ENCODE data around the gene PRAF2. TPM values are rescaled to one million over a fixed set of nuclear protein-coding genes. Genes with fewer than 3 reads are reported as not detected.

The PRAF2 gene, protein sequence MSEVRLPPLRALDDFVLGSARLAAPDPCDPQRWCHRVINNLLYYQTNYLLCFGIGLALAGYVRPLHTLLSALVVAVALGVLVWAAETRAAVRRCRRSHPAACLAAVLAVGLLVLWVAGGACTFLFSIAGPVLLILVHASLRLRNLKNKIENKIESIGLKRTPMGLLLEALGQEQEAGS
- total RNA-seq (4.2 TPM), polyA plus RNA-seq (ENCODE audit: insufficient read depth in 1 of 8, insufficient read length in 8 of 8, low replicate concordance in 1 of 8) (10 to 100 TPM; 19.3 to 29.8 (median 23.0) TPM)
- long read RNA-seq, donor 1, transcript PRAF2-202 (3 exons, 1,334 nt): major isoform, 6 of 6 reads
- long read RNA-seq, donor 1, partial matches to known transcripts: 0 of 6 reads
- long read RNA-seq, donor 1, other reads (novel, unspliced or antisense): 0 of 6 reads
- long read RNA-seq, donor 2, partial matches to known transcripts: 0 of 2 reads
- long read RNA-seq, donor 2, other reads (novel, unspliced or antisense): 0 of 2 reads
- long read RNA-seq, donor 3, transcript PRAF2-202 (3 exons, 1,334 nt): major isoform, 13 of 13 reads
- long read RNA-seq, donor 3, partial matches to known transcripts: 0 of 13 reads
- long read RNA-seq, donor 3, other reads (novel, unspliced or antisense): 0 of 13 reads
- long read RNA-seq, donor 4, transcript PRAF2-202 (3 exons, 1,334 nt): major isoform, 12 of 18 reads
- long read RNA-seq, donor 4, partial matches to known transcripts: 6 of 18 reads
- long read RNA-seq, donor 4, other reads (novel, unspliced or antisense): 0 of 18 reads
- long read RNA-seq, donor 5, transcript PRAF2-202 (3 exons, 1,334 nt): major isoform, 23 of 25 reads
- long read RNA-seq, donor 5, partial matches to known transcripts: 0 of 25 reads
- long read RNA-seq, donor 5, other reads (novel, unspliced or antisense): 0 of 25 reads
- long read RNA-seq, donor 6, transcript PRAF2-202 (3 exons, 1,334 nt): major isoform, 9 of 14 reads
- long read RNA-seq, donor 6, partial matches to known transcripts: 5 of 14 reads
- long read RNA-seq, donor 6, other reads (novel, unspliced or antisense): 0 of 14 reads
- long read RNA-seq, donor 7, transcript PRAF2-202 (3 exons, 1,334 nt): major isoform, 13 of 13 reads
- long read RNA-seq, donor 7, partial matches to known transcripts: 0 of 13 reads
- long read RNA-seq, donor 7, other reads (novel, unspliced or antisense): 0 of 13 reads
- long read RNA-seq, donor 8, transcript PRAF2-202 (3 exons, 1,334 nt): major isoform, 17 of 23 reads
- long read RNA-seq, donor 8, partial matches to known transcripts: 5 of 23 reads
- long read RNA-seq, donor 8, other reads (novel, unspliced or antisense): 0 of 23 reads
- long read RNA-seq, donor 9, transcript PRAF2-202 (3 exons, 1,334 nt): major isoform, 9 of 15 reads
- long read RNA-seq, donor 9, partial matches to known transcripts: 6 of 15 reads
- long read RNA-seq, donor 9, other reads (novel, unspliced or antisense): 0 of 15 reads
- long read RNA-seq, donor 10, transcript PRAF2-202 (3 exons, 1,334 nt): major isoform, 13 of 27 reads
- long read RNA-seq, donor 10, partial matches to known transcripts: 12 of 27 reads
- long read RNA-seq, donor 10, other reads (novel, unspliced or antisense): 0 of 27 reads
- long read RNA-seq, donor 11, transcript PRAF2-202 (3 exons, 1,334 nt): major isoform, 6 of 6 reads
- long read RNA-seq, donor 11, partial matches to known transcripts: 0 of 6 reads
- long read RNA-seq, donor 11, other reads (novel, unspliced or antisense): 0 of 6 reads

DNA sequence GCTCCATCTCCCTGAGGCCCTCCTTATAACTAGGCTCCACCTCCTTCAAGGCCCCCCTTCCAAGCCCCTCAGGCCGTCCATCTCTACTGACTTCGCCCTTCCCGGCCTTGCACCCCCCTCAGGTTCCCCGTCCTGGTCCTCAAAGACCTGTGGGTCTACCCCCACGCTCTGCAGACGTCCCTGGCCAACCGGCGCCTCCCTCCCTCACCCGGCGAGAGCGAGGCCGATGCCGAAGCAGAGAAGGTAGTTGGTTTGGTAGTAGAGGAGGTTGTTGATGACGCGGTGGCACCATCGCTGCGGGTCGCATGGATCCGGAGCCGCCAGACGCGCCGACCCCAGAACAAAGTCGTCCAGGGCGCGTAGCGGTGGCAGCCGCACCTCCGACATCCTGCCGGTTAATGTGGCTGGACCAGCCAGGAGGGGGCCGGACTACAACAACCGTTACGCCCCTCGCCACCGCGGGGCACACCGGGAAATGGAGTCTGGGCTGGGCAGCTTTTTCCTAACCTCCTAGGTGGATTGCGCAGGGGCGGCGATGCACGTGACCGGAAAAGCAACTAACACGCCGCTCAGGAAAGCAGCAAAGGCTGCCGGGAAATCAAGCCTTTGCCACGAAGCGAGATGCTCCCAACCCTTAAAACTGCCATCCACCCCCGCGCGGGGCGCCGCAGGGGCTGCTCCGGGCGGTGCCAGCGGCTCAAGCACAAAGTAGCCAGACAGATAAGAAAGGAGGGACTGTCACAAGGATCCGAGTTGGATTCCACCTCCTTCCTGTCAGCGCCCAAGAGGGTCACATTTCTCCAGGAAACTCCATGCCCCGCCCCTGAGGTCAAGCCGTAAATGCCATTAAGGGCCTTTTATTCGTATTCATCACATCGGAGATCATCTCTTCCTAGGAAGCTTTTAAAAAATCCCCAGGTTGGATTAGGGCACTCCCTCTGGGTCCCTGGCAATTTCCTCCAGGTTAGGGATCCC is at the start of gene PRAF2:
Gene PRAF2 (minus strand): TSS at position 402 of the 975 bp plus-strand sequence. CDS start 15 bp downstream, at position 387.
- whole genome bisulfite sequencing (ENCODE audit: insufficient coverage): 37% methylated on average over 51 of the region's 61 CpGs
- peak; percentile 97 for DNase-seq

DNA sequence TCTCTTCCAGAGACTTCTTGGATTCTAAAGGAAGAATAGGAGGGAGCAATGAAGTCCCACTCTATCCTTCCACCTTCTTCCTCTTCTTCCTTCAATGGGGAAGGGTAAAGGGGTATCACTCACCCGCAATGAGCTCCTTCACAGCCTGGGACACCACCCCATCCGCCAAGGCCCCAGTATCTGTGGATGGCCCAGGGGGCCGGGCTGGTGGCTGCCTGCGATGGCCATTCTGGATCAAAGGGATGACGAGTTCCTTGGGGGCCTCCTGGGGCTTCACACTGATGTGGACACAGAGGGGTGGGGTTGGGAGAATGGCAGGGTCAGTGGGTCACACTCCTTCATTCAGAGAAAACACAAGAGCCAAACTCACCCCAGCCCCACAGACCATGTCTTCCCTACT is 48.7 kb upstream of the PRAF2 start:
- Histone ChIP-seq H3K4me1 (ENCODE audit: control insufficient read depth, insufficient read depth, low read length) (peaks cover 7% of the 10 kb centered on the region), H3K27ac (ENCODE audit: low read length) (no peak overlapping the region), H3K27me3 (ENCODE audit: control insufficient read depth, insufficient read depth, low read length) (no peaks in the 10 kb centered on the region), H3K36me3 (ENCODE audit: control insufficient read depth, insufficient read depth, low read length) (peaks cover 17% of the 10 kb centered on the region), H3K9me3 (replicated peaks; ENCODE audit: control insufficient read depth, low read depth, low read length) (no peaks in the 10 kb centered on the region), H3K4me3 (ENCODE audit: low read length) (peak overlapping the region; percentile 57)
- no CpG with 5 or more reads among the region's 5 CpGs for WGBS (ENCODE audit: insufficient coverage)
- DNase-seq: no peak

More for the DNA sequence above, at the start of gene PRAF2:
- Histone ChIP-seq H3K27me3 (ENCODE audit: control insufficient read depth, insufficient read depth, low read length) (no peaks in the 10 kb centered on the region), H3K27ac (ENCODE audit: low read length) (peak within 1 kb of the TSS; percentile 92), H3K4me3 (ENCODE audit: low read length) (peak within 1 kb of the TSS; percentile 60), H3K36me3 (ENCODE audit: control insufficient read depth, insufficient read depth, low read length) (peaks cover 20% of the 10 kb centered on the region), H3K4me1 (ENCODE audit: control insufficient read depth, insufficient read depth, low read length) (peaks cover 28% of the 10 kb centered on the region), H3K9me3 (replicated peaks; ENCODE audit: control insufficient read depth, low read depth, low read length) (no peaks in the 10 kb centered on the region)

- no peak for DNase-seq
- H3K27me3 ChIP-seq (ENCODE audit: control insufficient read depth, insufficient read depth, low read length): no peaks in the 10 kb centered on the region
- H3K36me3 ChIP-seq (ENCODE audit: control insufficient read depth, insufficient read depth, low read length): peaks cover 38% of the 10 kb centered on the region
- no peaks in the 10 kb centered on the region for H3K9me3 ChIP-seq (replicated peaks; ENCODE audit: control insufficient read depth, low read depth, low read length)
- H3K4me3 ChIP-seq (ENCODE audit: low read length): no peak overlapping the region
- 58% methylated on average over 1 of the region's 1 CpG for WGBS (ENCODE audit: insufficient coverage)
- H3K27ac ChIP-seq (ENCODE audit: low read length): no peak overlapping the region
- peaks cover 7% of the 10 kb centered on the region for H3K4me1 ChIP-seq (ENCODE audit: control insufficient read depth, insufficient read depth, low read length)
Observed at GRCh38 chrX:49120091-49120490, 46.3 kb upstream of the PRAF2 start.

DNA sequence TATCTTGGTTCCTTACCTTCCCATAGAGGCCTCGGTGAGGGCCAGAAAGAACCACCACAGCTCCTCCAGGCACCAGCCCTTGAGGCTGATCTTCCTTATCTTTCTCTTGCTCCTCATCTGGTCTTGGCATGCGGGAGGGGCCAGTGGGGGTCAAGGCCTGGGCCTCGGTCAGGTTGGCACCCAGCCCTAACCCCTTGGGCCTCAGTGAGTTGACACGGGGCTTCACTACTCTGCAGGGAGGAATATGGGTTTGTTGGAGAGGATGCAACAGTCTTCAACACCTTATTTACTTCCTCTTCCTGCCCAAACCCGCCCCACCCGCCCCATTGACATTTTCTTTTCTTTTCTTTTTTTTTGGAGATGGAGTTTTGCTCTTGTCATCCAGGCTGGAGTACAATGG is 43.8 kb upstream of the PRAF2 start:
- no peak overlapping the region for H3K27ac ChIP-seq (ENCODE audit: low read length)

DNA sequence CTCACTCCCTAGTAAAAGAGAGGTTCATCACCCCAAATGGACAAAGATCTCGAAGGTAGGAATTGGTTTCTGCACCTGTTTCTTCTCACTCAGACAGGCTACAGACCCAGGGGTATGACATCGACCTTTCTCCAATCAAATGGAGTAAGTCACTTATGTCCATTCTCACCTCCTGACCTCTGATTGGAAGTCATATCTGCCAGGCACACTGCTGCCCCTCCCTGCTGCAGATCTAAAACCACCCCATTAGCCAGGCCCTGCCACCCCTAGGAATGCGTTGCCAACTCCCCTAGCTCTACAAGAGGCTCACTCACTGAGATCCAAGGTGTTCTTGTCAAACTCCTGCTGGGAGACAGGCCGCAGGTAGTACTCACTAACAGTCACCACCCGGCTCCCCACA is 42.9 kb upstream of the PRAF2 start:
- H3K4me3 ChIP-seq (ENCODE audit: low read length): no peak overlapping the region
- H3K9me3 ChIP-seq (replicated peaks; ENCODE audit: control insufficient read depth, low read depth, low read length): no peaks in the 10 kb centered on the region
- no peak for DNase-seq
- no peaks in the 10 kb centered on the region for H3K4me1 ChIP-seq (ENCODE audit: control insufficient read depth, insufficient read depth, low read length)
- H3K27ac ChIP-seq (ENCODE audit: low read length): no peak overlapping the region
- no peaks in the 10 kb centered on the region for H3K27me3 ChIP-seq (ENCODE audit: control insufficient read depth, insufficient read depth, low read length)
- 65% methylated on average over 3 of the region's 5 CpGs for WGBS (ENCODE audit: insufficient coverage)
- peaks cover 56% of the 10 kb centered on the region for H3K36me3 ChIP-seq (ENCODE audit: control insufficient read depth, insufficient read depth, low read length)

More for the DNA sequence above, 43.8 kb upstream of the PRAF2 start:
- WGBS (ENCODE audit: insufficient coverage): 91% methylated on average over 1 of the region's 6 CpGs
- Histone ChIP-seq H3K9me3 (replicated peaks; ENCODE audit: control insufficient read depth, low read depth, low read length) (no peaks in the 10 kb centered on the region), H3K36me3 (ENCODE audit: control insufficient read depth, insufficient read depth, low read length) (peaks cover 48% of the 10 kb centered on the region), H3K27me3 (ENCODE audit: control insufficient read depth, insufficient read depth, low read length) (no peaks in the 10 kb centered on the region), H3K4me3 (ENCODE audit: low read length) (no peak overlapping the region), H3K4me1 (ENCODE audit: control insufficient read depth, insufficient read depth, low read length) (peaks cover 2% of the 10 kb centered on the region)
- no peak for DNase-seq

DNA sequence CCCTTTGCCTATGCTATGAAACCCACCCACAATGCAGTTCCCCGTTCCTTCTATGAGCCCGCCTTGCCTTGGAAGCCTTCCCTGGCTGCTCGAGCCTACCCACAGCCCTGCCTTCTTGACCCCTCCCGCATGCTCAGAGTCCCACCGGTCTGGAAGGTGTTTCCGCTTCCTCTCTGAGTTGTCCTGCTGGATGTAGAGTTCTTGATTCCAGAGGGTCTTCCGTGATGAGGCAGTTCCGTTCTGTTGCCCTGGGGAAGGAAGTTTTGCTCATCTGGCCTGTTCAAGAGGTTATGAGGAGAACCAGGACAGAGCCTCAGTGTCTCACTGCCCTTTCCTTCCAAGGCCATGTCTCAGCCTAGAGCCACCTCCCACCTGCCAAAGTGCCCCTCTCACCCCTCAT is 42.3 kb upstream of the PRAF2 start:
- Histone ChIP-seq H3K27ac (ENCODE audit: low read length) (no peak overlapping the region), H3K4me1 (ENCODE audit: control insufficient read depth, insufficient read depth, low read length) (no peaks in the 10 kb centered on the region), H3K4me3 (ENCODE audit: low read length) (no peak overlapping the region), H3K27me3 (ENCODE audit: control insufficient read depth, insufficient read depth, low read length) (no peaks in the 10 kb centered on the region), H3K9me3 (replicated peaks; ENCODE audit: control insufficient read depth, low read depth, low read length) (no peaks in the 10 kb centered on the region), H3K36me3 (ENCODE audit: control insufficient read depth, insufficient read depth, low read length) (peaks cover 55% of the 10 kb centered on the region)
- no peak for DNase-seq
- 83% methylated on average over 1 of the region's 8 CpGs for WGBS (ENCODE audit: insufficient coverage)

GRCh38 chrX:49111791-49112190 is 38.0 kb upstream of the PRAF2 start:
- no peak overlapping the region for H3K27ac ChIP-seq (ENCODE audit: low read length)
- H3K36me3 ChIP-seq (ENCODE audit: control insufficient read depth, insufficient read depth, low read length): peaks cover 43% of the 10 kb centered on the region
- no peak overlapping the region for H3K4me3 ChIP-seq (ENCODE audit: low read length)
- no peak for DNase-seq
- 86% methylated on average over 3 of the region's 3 CpGs for WGBS (ENCODE audit: insufficient coverage)
- no peaks in the 10 kb centered on the region for H3K27me3 ChIP-seq (ENCODE audit: control insufficient read depth, insufficient read depth, low read length)
- no peaks in the 10 kb centered on the region for H3K4me1 ChIP-seq (ENCODE audit: control insufficient read depth, insufficient read depth, low read length)
- H3K9me3 ChIP-seq (replicated peaks; ENCODE audit: control insufficient read depth, low read depth, low read length): no peaks in the 10 kb centered on the region

DNA sequence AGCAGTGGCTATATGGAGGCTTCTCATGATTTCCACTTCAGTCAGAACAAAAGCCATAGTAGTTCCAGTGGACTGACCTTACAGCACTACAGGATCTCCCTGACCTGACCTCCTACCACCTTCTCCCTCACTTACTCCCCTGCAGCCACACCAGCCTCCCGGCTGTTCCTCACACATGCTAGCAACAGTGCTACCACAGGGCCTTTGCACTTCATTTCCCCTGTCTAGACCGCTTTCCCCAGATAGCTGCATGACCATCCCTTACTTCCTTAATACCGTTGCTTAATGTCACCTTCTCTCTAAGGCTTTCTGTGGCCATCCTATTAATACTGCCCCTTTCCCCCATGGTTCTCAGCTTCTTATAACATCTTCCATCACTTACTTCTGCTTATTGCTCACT is 36.6 kb upstream of the PRAF2 start:
- Histone ChIP-seq H3K4me1 (ENCODE audit: control insufficient read depth, insufficient read depth, low read length) (no peaks in the 10 kb centered on the region), H3K4me3 (ENCODE audit: low read length) (no peak overlapping the region), H3K9me3 (replicated peaks; ENCODE audit: control insufficient read depth, low read depth, low read length) (no peaks in the 10 kb centered on the region), H3K36me3 (ENCODE audit: control insufficient read depth, insufficient read depth, low read length) (peaks cover 30% of the 10 kb centered on the region), H3K27ac (ENCODE audit: low read length) (no peak overlapping the region), H3K27me3 (ENCODE audit: control insufficient read depth, insufficient read depth, low read length) (no peaks in the 10 kb centered on the region)
- no peak for DNase-seq
- WGBS (ENCODE audit: insufficient coverage): 92% methylated on average over 3 of the region's 3 CpGs

Measured in muscle of leg (tissue), 16 donors.